Activated CD4-positive, alpha-beta memory T cell treated with anti-CD3 and anti-CD28 coated beads for 36 hours (primary cell): ENCODE results near the gene ZNF574. TPM values are rescaled to one million over a fixed set of nuclear protein-coding genes. Genes with fewer than 3 reads are reported as not detected.

Source experiments
- CTCF ChIA-PET: fragments of 350-600 bp; sonication (Branson Sonifier 250); formaldehyde crosslinking; loops from one replicate; lab custom pipeline; 2021; ENCODE audit warnings: antibody characterized with exemption, inconsistent platforms; lab: Charles Lee
- POLR2A ChIA-PET: fragments of 350-600 bp; sonication (Branson Sonifier 250); formaldehyde crosslinking; loops from one replicate; lab custom pipeline; 2021; ENCODE audit warnings: antibody characterized with exemption; lab: Charles Lee
- DNase-seq: peaks from one replicate; pipeline ENCODE4 v3.0.0-alpha.2; 2020
- H3K27ac Mint-ChIP-seq: one replicate; pipeline ENCODE4 v1.8.0; 2021; ENCODE audit warnings: mixed read lengths
- H3K27me3 Mint-ChIP-seq: one replicate; pipeline ENCODE4 v1.8.0; 2021; ENCODE audit warnings: mixed read lengths
- H3K36me3 Mint-ChIP-seq: one replicate; pipeline ENCODE4 v1.8.0; 2021; ENCODE audit warnings: mixed read lengths
- H3K4me1 Mint-ChIP-seq: one replicate; pipeline ENCODE4 v1.8.0; 2021; ENCODE audit warnings: low read depth, mixed read lengths
- H3K4me3 Mint-ChIP-seq: one replicate; pipeline ENCODE4 v1.8.0; 2021; ENCODE audit warnings: mild to moderate bottlenecking, mixed read lengths
- H3K9me3 Mint-ChIP-seq: one replicate; pipeline ENCODE4 v1.8.0; 2021; ENCODE audit warnings: mixed read lengths
- intact Hi-C: fragments of 100-400 bp; cut with micrococcal nuclease; formaldehyde crosslinking; loops from one replicate; pipeline ENCODE4 v1.15.1; 2023
- total RNA-seq, 2 experiments: library from RNA; stranded (reverse); gene quantifications; one replicate each; pipeline ENCODE4 v1.2.3, GENCODE V29; 2021

The ZNF574 gene
- total RNA-seq, 2 experiments from 2014 or later, result 12.2 to 13.2 TPM

DNA sequence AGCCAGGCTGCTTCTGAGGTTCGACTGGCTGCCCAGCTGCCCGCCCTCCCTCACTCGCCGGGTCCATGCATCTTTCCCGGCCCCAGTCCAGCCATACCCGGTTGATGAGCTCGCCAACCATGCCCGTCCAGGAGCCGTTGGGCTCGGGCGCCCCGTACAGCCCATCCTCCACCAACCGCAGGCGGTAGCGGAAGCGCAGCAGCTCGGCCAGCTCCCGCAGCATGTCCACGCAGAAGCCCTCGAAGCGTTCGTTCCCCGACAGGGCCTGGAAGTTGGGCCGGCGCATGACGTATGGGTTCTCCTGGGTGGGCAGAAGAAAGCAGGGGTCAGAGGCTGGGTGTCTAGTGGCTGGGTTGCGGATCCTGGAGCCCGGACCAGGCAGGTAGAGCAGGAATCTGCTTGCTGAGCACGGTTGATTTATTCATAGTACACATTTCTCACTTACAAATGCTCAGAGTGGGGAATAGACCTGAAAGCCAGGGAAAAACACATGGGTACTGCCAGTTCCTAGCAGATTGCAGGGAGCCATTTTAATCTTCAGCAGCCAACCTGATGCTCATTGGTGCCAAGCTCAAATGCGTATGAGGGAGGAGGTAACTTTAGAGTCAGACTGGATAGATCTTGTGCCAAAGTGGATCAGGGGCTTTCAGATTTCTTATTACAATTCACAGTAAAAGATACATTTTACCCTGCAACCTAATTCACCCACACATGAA, 33.4 kb upstream of the ZNF574 start:
- DNase-seq, result no peak
- Mint-ChIP-seq H3K4me1 (no peaks in the 10 kb centered on the region), H3K27me3 (no peaks in the 10 kb centered on the region), H3K36me3 (no peaks in the 10 kb centered on the region), H3K4me3 (no peak overlapping the region), H3K27ac (no peak overlapping the region), H3K9me3 (no peaks in the 10 kb centered on the region)
- intact Hi-C loops, result no loop called here
- CTCF ChIA-PET, result interaction anchor here (5.5 kb wide), 1 partner anchor 8 kb away, joined by 31 read pairs; no protein-coding TSS in a partner anchor
- POLR2A ChIA-PET, result no interaction called here

DNA sequence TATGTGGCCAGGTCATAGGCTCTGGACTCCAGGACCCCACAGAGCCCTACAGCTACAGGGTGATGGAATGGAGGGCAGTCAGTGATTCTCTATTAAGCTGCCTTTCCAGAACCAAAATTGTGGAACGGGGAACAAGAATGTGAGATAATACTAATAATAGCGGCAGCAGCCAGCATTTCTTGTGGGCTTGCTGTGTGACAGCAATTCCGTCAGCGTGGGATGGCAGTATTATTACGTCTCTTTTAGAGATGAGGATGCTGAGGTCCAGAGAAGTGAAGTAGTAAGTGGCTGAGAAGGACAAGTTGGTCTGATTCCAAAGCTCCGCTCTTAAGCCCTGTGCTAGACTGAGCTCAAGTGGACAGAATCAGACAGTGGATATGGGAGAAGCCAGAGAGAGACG, 30.4 kb upstream of the ZNF574 start:
- ChIA-PET POLR2A (no interaction called here), CTCF (interaction anchor here (0.7 to 5.5 kb wide), 4 partner anchors 11 to 521 kb away, joined by 4 to 31 read pairs (median 6); no protein-coding TSS in a partner anchor)
- no peaks in the 10 kb centered on the region for H3K36me3 Mint-ChIP-seq
- DNase-seq, result no peak
- intact Hi-C loops, result no loop called here
- H3K4me3 Mint-ChIP-seq, result no peak overlapping the region
- H3K4me1 Mint-ChIP-seq, result peaks cover 8% of the 10 kb centered on the region
- no peaks in the 10 kb centered on the region for H3K9me3 Mint-ChIP-seq
- no peak overlapping the region for H3K27ac Mint-ChIP-seq
- H3K27me3 Mint-ChIP-seq, result no peaks in the 10 kb centered on the region

DNA sequence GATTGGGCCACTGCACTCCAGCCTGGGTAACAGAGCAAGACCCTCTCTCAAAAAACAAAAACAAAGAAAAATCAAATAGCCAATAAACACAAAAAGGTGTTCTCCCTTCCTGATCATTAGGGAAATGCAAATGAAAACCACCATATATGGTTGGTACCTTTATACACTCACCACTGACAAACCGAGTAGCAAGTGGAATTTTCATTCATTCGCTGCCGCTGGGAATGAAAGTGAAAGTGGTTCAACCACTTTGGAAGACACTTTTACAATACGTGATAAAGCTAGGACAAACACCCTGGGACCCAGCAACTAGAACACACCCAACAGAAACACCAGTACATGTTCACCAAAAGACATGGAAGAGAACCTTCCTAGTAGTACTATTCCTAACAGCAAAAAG, 27.0 kb upstream of the ZNF574 start:
- H3K27me3 Mint-ChIP-seq, result no peaks in the 10 kb centered on the region
- DNase-seq, result peak; percentile 46
- intact Hi-C loops, result no loop called here
- ChIA-PET CTCF (interaction anchor here (1.1 to 1.7 kb wide), 2 partner anchors 8 to 14 kb away, joined by 4 to 7 read pairs; no protein-coding TSS in a partner anchor), POLR2A (no interaction called here)
- no peak overlapping the region for H3K27ac Mint-ChIP-seq
- no peaks in the 10 kb centered on the region for H3K9me3 Mint-ChIP-seq
- H3K4me3 Mint-ChIP-seq, result peak overlapping the region; percentile 24
- peaks cover 22% of the 10 kb centered on the region for H3K4me1 Mint-ChIP-seq
- no peaks in the 10 kb centered on the region for H3K36me3 Mint-ChIP-seq

DNA sequence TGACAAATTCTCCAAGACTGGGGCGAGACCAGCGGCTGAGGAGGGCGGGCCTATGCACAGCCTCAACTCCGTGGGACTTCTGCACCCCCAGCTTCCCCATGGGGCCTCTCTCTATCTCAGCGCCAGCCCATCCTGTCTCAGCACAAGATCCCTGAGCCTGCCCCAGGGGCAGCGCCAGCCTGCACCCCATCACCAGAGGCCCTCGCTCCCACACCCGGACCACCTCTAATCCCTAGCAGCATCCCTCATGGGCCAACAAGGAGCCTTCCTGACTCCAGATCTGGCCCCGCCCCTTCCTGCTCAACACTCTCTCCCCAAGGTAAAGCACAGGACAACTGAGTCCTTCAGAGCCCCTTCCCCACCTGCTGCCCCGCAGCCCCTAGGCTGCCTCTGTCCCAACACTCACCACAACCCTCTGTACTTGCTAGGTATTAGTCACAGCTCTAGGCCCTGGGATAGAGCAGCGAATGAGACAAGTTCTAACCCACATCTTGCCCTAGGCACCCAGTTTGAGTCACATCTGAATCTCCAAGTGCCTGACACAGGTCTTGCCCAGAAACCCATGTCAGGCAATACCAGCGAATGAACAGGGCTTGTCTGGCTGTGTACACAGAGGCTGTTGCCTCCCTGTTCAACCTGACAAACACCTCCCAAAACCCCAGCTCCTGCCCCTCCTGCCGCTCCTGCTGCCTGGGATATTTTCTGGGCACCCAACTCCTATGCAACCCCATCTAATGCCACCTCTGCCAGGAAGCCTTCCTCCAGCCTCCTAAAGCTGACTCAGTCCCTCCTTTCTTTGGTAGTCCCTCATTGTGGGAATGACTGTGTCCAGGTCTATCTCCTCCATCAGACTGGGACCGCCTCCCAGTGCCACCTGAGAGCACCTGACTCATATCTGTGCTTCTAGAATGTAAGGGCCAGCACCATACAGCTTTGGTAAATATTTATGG, 24.5 kb upstream of the ZNF574 start:
- peak; percentile 74 for DNase-seq
- H3K4me3 Mint-ChIP-seq, result no peak overlapping the region
- no peaks in the 10 kb centered on the region for H3K27me3 Mint-ChIP-seq
- intact Hi-C loops, result no loop called here
- H3K9me3 Mint-ChIP-seq, result no peaks in the 10 kb centered on the region
- POLR2A ChIA-PET, result interaction anchor here (0.6 kb wide), 1 partner anchor 21 kb away, joined by 4 read pairs; no protein-coding TSS in a partner anchor
- peak overlapping the region; percentile 82 for H3K27ac Mint-ChIP-seq
- H3K36me3 Mint-ChIP-seq, result no peaks in the 10 kb centered on the region
- H3K4me1 Mint-ChIP-seq, result peaks cover 22% of the 10 kb centered on the region
- CTCF ChIA-PET, result interaction anchor here (0.7 to 2.0 kb wide), 4 partner anchors 16 to 345 kb away, joined by 3 to 13 read pairs (median 3); no protein-coding TSS in a partner anchor

DNA sequence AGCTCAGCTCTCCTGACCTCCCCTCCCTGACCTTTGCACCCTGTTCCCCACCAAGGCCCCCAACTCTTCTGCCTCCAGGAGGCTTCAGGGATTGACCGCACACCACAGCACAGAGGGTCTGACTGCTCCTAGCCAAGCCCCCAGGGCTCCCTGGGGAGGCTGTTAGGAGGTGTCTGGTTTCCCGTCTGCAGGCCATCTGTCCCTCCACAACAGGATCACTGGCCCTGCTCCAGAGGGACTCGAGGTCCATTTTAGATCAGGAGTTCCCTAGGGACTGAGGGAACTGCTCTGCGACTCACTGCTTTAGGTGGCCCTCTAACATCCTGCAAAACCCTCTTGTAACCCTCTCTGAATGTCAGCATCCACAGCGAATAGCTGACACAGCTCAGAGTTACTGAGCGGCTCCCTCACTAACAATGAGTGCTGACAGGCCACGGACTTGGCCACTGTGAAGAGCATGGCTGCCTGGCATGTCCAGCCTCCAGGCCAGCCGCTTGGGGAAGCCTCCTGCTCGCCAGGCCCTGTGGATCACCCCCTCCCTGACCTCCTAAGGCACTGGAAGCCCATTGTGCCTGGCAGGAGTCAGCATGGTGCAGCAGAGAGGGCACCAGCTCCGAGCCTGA, 23.6 kb upstream of the ZNF574 start:
- intact Hi-C loops, result no loop called here
- no peaks in the 10 kb centered on the region for H3K36me3 Mint-ChIP-seq
- peak overlapping the region; percentile 82 for H3K27ac Mint-ChIP-seq
- H3K4me1 Mint-ChIP-seq, result peaks cover 22% of the 10 kb centered on the region
- no peaks in the 10 kb centered on the region for H3K27me3 Mint-ChIP-seq
- no peak for DNase-seq
- no peak overlapping the region for H3K4me3 Mint-ChIP-seq
- ChIA-PET CTCF (interaction anchor here (2.0 kb wide), 1 partner anchor 17 kb away, joined by 13 read pairs; no protein-coding TSS in a partner anchor), POLR2A (no interaction called here)
- no peaks in the 10 kb centered on the region for H3K9me3 Mint-ChIP-seq

DNA sequence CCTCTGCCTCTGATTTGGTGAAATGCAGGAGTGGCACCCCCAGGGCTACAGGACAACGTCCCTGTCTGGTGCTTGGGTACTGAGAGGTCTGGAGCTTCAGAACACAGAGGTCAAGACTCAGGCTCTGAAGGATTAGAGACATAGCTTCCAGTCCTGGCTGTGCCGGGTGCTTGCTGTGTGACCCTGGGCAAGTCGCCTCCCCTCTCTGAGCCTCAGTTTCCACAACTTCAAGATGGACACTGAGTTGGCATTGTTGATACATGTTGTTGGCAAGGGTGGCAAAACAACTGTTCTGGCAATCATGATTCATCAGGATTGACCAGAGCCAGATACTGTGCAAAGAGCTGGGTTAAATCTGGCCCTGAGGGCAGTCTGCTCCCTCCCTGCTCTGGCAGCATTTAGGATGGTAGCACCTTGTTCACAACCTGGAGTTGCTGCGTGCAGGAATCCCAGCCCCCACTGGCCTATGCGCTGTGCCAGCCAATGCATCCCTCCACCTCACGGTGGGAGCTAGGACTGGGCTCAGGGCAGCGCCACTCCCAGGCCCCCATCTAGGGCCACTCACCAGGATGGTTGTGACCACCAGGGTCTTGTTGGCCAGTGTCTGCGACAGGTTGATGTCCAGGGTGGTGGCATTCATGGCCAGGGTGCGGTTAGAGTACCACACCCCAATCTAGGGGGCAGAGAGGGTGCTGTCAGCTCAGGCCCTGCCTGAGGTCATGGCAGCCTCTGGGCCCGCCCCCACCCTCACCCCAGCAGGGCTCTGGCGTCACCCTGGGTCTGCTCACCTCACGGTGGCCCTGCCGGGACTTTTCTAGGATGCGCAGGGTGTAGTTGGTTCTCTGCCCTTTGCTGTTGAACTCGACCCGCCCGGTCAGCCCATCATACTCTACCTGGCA, 22.7 kb upstream of the ZNF574 start:
- POLR2A ChIA-PET, result no interaction called here

DNA sequence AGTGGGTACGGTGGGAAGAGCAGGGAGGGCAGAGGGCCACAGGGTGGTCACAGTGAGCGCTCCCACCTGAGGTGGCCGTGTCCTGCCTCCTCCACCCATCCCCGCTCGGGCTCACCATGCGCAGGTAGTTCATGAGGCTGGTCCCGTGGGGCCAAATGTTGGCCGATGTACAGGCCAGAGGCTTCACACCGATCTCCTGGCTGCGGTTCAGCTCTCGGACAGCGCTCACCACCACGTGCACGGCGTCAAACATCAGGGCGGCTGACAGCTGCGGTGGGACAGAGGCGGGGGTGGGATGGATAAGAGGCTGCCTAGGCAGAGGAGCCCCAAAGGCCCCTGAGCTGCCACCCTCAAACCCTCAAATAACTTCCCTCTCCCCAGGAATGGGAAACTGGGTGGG, 21.8 kb upstream of the ZNF574 start:
- DNase-seq, result no peak
- POLR2A ChIA-PET, result no interaction called here
- H3K9me3 Mint-ChIP-seq, result no peaks in the 10 kb centered on the region
- no peak overlapping the region for H3K4me3 Mint-ChIP-seq
- CTCF ChIA-PET, result no interaction called here
- no peaks in the 10 kb centered on the region for H3K27me3 Mint-ChIP-seq
- intact Hi-C loops, result no loop called here
- H3K4me1 Mint-ChIP-seq, result peaks cover 17% of the 10 kb centered on the region
- H3K27ac Mint-ChIP-seq, result no peak overlapping the region
- H3K36me3 Mint-ChIP-seq, result no peaks in the 10 kb centered on the region

More for the DNA sequence above, 22.7 kb upstream of the ZNF574 start:
- no peak for DNase-seq
- Mint-ChIP-seq H3K27me3 (no peaks in the 10 kb centered on the region), H3K4me1 (peaks cover 22% of the 10 kb centered on the region), H3K9me3 (no peaks in the 10 kb centered on the region), H3K36me3 (no peaks in the 10 kb centered on the region), H3K27ac (no peak overlapping the region), H3K4me3 (no peak overlapping the region)
- intact Hi-C loops, result no loop called here
- CTCF ChIA-PET, result interaction anchor here (2.0 kb wide), 1 partner anchor 18 kb away, joined by 13 read pairs; no protein-coding TSS in a partner anchor

DNA sequence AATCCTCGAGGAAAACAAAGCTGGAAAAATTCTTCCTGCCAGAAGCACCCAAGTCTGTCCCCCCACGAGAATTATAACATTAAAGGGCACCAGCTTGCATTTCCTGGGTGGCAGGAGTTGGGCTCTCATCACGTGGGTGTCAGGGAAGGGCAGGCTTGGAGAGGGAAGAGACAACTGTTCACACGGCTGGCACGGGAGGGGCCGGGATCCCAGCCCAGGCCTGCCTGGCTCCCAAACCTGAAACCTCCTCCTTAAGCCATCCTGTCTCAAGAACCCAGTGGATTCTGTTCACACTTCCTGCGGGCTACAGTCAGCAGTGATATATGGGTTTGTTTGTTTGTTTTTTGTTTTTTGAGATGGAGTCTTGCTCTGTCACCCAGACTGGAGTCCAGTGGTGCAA, 18.1 kb upstream of the ZNF574 start:
- H3K4me1 Mint-ChIP-seq, result no peaks in the 10 kb centered on the region
- CTCF ChIA-PET, result no interaction called here
- intact Hi-C loops, result no loop called here
- no peak for DNase-seq
- H3K9me3 Mint-ChIP-seq, result no peaks in the 10 kb centered on the region
- no peaks in the 10 kb centered on the region for H3K36me3 Mint-ChIP-seq
- H3K27me3 Mint-ChIP-seq, result no peaks in the 10 kb centered on the region
- no peak overlapping the region for H3K27ac Mint-ChIP-seq
- no peak overlapping the region for H3K4me3 Mint-ChIP-seq
- POLR2A ChIA-PET, result interaction anchor here (0.7 kb wide), 1 partner anchor 23 kb away, joined by 3 read pairs; no protein-coding TSS in a partner anchor

DNA sequence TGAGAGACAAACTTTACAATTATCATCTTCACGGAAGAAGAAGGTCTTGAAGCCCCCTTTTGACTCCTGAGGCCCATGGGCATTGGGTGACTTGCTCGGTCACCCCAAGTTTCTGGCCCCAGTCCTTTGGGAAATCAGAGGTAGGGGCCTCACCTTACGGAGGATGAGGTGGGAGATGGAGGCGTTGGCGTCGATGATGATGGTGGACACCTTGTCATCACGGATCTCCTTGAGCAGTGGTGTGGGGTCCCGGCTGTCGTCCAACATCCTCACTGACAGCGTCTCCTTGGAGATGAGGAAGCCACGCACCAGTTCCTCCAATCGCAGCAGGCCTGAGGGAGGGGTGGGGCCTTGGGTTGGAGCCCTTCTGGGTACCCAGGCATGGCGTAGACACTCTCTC, 16.8 kb upstream of the ZNF574 start:
- Mint-ChIP-seq H3K27ac (no peak overlapping the region), H3K9me3 (no peaks in the 10 kb centered on the region), H3K4me3 (no peak overlapping the region), H3K36me3 (no peaks in the 10 kb centered on the region), H3K27me3 (no peaks in the 10 kb centered on the region), H3K4me1 (no peaks in the 10 kb centered on the region)
- POLR2A ChIA-PET, result no interaction called here
- intact Hi-C loops, result no loop called here
- no peak for DNase-seq
- CTCF ChIA-PET, result no interaction called here

DNA sequence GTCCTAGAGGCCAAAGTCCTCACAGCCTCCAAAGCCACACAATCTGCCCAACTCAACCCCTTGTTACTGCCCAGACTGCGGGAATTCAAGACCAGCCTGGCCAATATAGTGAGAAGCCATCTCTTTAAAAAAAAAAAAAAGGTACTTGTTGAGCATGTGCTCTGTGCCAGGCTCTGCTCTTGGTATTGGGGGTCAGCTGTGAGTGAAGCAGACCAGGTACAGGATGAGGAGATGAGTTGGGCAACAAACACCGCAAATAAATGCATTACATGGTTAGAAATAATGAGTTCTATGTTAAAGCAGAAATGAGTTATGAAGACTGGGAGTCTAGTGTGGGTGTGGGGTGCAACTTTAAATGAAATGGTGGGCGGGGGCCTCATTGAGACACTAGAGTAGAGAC, 15.8 kb upstream of the ZNF574 start:
- H3K9me3 Mint-ChIP-seq, result no peaks in the 10 kb centered on the region
- ChIA-PET POLR2A (no interaction called here), CTCF (no interaction called here)
- no peaks in the 10 kb centered on the region for H3K36me3 Mint-ChIP-seq
- peaks cover 3% of the 10 kb centered on the region for H3K27me3 Mint-ChIP-seq
- no peaks in the 10 kb centered on the region for H3K4me1 Mint-ChIP-seq
- H3K4me3 Mint-ChIP-seq, result no peak overlapping the region
- DNase-seq, result no peak
- intact Hi-C loops, result no loop called here
- H3K27ac Mint-ChIP-seq, result no peak overlapping the region

DNA sequence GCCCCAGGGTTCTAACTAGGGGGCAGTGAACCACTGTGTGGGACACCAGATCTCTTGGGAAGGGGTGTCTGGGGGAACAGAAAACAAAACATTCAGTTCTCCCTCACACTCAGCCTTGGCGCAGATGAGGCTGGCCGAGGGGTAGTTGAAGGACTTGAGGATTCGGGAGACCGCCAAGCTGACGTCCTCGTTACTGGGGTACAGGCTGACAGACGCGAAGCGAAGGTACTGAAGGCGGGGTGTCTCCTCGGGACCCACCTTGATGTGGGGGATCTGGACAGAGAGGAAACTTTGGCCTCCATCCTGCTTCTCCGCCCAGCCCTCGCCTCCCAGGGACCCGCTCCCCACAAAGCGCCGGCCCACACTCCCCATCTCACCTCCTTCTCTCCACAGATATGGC, 13.6 kb upstream of the ZNF574 start:
- no peak for DNase-seq
- H3K9me3 Mint-ChIP-seq, result no peaks in the 10 kb centered on the region
- H3K4me3 Mint-ChIP-seq, result no peak overlapping the region
- intact Hi-C loops, result no loop called here
- H3K36me3 Mint-ChIP-seq, result no peaks in the 10 kb centered on the region
- H3K27me3 Mint-ChIP-seq, result peaks cover 4% of the 10 kb centered on the region
- CTCF ChIA-PET, result no interaction called here
- H3K4me1 Mint-ChIP-seq, result no peaks in the 10 kb centered on the region
- H3K27ac Mint-ChIP-seq, result no peak overlapping the region
- POLR2A ChIA-PET, result no interaction called here
